WERI-Rb-1 (cell line): ENCODE measurements around the gene AHRR.

ENCODE experiments used
- DNase-seq: peaks from one replicate; pipeline ENCODE4 v3.0.0-alpha.2; 2020
- H3K27ac ChIP-seq: fragments of 250-450 bp; sonication (Bioruptor Pico); 2 replicates; pipeline ENCODE4 v1.5.1; 2020; ENCODE audit warnings: mild to moderate bottlenecking, moderate library complexity
- H3K27me3 ChIP-seq: fragments of 250-450 bp; sonication (Bioruptor Pico); 2 replicates; pipeline ENCODE4 v1.5.1; 2021; ENCODE audit warnings: mild to moderate bottlenecking, low read depth, moderate library complexity; ENCODE audit not compliant: insufficient read depth, severe bottlenecking
- H3K36me3 ChIP-seq: fragments of 250-450 bp; sonication (Bioruptor Pico); 2 replicates; pipeline ENCODE4 v1.5.1; 2020; ENCODE audit warnings: mild to moderate bottlenecking, moderate library complexity
- H3K4me3 ChIP-seq: 2 replicates; pipeline ENCODE4 v1.5.1; 2011; ENCODE audit warnings: low read depth, mild to moderate bottlenecking, control low read depth, low read length
- H3K9me3 ChIP-seq: fragments of 250-450 bp; sonication (Bioruptor Pico); 2 replicates; pipeline ENCODE4 v1.5.1; 2021; ENCODE audit warnings: mild to moderate bottlenecking, moderate library complexity; ENCODE audit not compliant: severe bottlenecking
- CTCF ChIP-seq: IDR thresholded peaks from 2 replicates; pipeline ENCODE4 v1.5.1; 2011; ENCODE audit warnings: low read depth, mild to moderate bottlenecking, control low read depth, inconsistent platforms, low read length

The AHRR gene

DNA sequence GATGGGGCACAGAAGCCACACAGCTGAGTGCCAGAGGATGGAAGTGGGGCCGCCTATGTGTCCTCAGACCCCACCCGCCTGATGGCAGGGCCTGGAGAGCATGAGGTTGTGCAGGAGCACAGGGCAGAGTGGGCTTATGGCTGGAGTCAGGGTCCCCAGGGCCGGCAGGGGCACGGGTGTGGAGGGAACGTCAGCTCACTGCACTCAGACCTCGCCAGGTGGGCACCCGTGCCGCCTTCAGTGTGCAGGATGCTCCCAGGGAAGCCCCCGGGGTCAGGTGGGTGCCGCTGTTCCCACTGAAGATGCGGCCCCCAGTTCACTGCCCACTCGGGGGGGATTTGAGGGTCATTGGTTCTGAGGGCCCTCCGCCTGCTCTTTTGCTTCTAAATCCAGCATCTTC lies 156.4 kb downstream of the AHRR start:
- no peak for DNase-seq
- no peak overlapping the region for H3K27ac ChIP-seq
- no peaks in the 10 kb centered on the region for H3K9me3 ChIP-seq
- H3K4me3 ChIP-seq, result no peak overlapping the region
- peaks cover 6% of the 10 kb centered on the region; the same call in 1 of the 2 replicates for H3K36me3 ChIP-seq
- peaks cover 24% of the 10 kb centered on the region for H3K27me3 ChIP-seq
- TF ChIP-seq CTCF, result no peak

GRCh38 chr5:478369-478981 lies 157.0 kb downstream of the AHRR start:
- Histone ChIP-seq H3K9me3 (no peaks in the 10 kb centered on the region), H3K27me3 (peaks cover 24% of the 10 kb centered on the region), H3K36me3 (peaks cover 6% of the 10 kb centered on the region; the same call in 1 of the 2 replicates), H3K4me3 (no peak overlapping the region), H3K27ac (no peak overlapping the region)
- no peak for TF ChIP-seq CTCF
- no peak for DNase-seq

DNA sequence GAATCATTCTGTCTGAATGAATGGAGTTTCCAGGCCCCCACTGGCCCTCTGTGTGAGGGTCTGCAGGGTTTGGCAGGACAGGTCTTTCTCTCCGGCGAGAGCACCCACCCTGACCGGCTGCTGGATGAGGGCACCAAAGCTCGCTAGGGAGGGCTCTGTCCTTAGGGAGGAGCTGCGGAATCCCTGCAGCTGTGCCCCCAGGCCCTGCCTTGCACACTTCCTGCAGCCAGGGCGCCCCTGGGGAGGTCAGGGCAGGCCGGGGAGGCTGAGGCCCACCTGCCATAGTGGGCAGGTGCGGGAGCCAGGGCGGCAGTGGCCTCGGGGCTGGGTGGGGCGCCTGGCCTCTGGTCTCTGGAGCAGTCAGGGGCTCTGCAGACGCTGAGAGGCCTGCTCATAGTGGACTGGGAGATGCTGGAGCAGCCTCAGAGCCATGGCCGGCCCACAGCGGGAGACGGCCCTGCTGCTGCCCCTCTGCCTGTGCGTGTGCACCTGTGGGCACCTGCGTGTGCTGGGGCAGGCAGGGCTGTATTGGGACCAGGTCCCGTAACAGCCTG lies 157.5 kb downstream of the AHRR start:
- Histone ChIP-seq H3K36me3 (peaks cover 6% of the 10 kb centered on the region; the same call in 1 of the 2 replicates), H3K4me3 (no peak overlapping the region), H3K27ac (no peak overlapping the region), H3K27me3 (peaks cover 24% of the 10 kb centered on the region), H3K9me3 (no peaks in the 10 kb centered on the region)
- TF ChIP-seq CTCF, result no peak
- no peak for DNase-seq

- Histone ChIP-seq H3K36me3 (peaks cover 6% of the 10 kb centered on the region; the same call in 1 of the 2 replicates), H3K27ac (0 out of 2 replicates have a peak overlapping the region, but pooled peaks have one; percentile 26), H3K4me3 (no peak overlapping the region), H3K27me3 (peaks cover 24% of the 10 kb centered on the region), H3K9me3 (no peaks in the 10 kb centered on the region)
- no peak for TF ChIP-seq CTCF
- DNase-seq, result no peak
Observed at GRCh38 chr5:479566-480319, 158.2 kb downstream of the AHRR start.

- Histone ChIP-seq H3K9me3 (no peaks in the 10 kb centered on the region), H3K27me3 (peaks cover 10% of the 10 kb centered on the region), H3K36me3 (peaks cover 6% of the 10 kb centered on the region; the same call in 1 of the 2 replicates), H3K27ac (no peak overlapping the region), H3K4me3 (no peak overlapping the region)
- DNase-seq, result no peak
- no peak for TF ChIP-seq CTCF
Observed at GRCh38 chr5:481347-481746, 159.8 kb downstream of the AHRR start.
